ENCODE results near the gene PRPF31.
"Not testable (repeated sequence)": the region's sequence is repeated elsewhere in the genome, so short reads cannot be mapped to it uniquely, and the experiment has no call there.

Gene PRPF31

GRCh38 chr19:54165222-54165621 lies 49.7 kb downstream of the PRPF31 start:
- no peak for DNase-seq

- DNase-seq = peak; percentile 84
Observed at GRCh38 chr19:54168174-54168917, 52.8 kb downstream of the PRPF31 start.

GRCh38 chr19:54169149-54169740 lies 53.7 kb downstream of the PRPF31 start:
- DNase-seq = no peak

- DNase-seq = not testable (repeated sequence)
Observed at GRCh38 chr19:54171736-54172431, 56.3 kb downstream of the PRPF31 start.

- no peak for DNase-seq
Observed at GRCh38 chr19:54172471-54173358, 57.2 kb downstream of the PRPF31 start, which contains the start of gene TMC4. TMC4 (minus strand) TSS chr19:54173160; CDS start chr19:54173117, 43 bp downstream.

GRCh38 chr19:54173359-54173699 lies 57.8 kb downstream of the PRPF31 start:
- no peak for DNase-seq

- DNase-seq = no peak
Observed at GRCh38 chr19:54173951-54174834, 58.6 kb downstream of the PRPF31 start.

GRCh38 chr19:54178581-54179261 lies 63.2 kb downstream of the PRPF31 start:
- peak; percentile 39 for DNase-seq

GRCh38 chr19:54179262-54179852 lies 63.8 kb downstream of the PRPF31 start:
- no peak for DNase-seq

GRCh38 chr19:54179921-54180461 lies 64.4 kb downstream of the PRPF31 start:
- DNase-seq = peak; percentile 43

- DNase-seq = no peak
Observed at GRCh38 chr19:54180691-54181091, 65.1 kb downstream of the PRPF31 start.

Data from hematopoietic multipotent progenitor cell treated with erythropoietin and hydrocortisone succinate and interleukin-3 and kit ligand, for 8 days (in vitro differentiated cells).